ENCODE results near the gene TMEM43.

GRCh38 chr3:14158370-14158769 lies 33.5 kb downstream of the TMEM43 start:
- TF ChIP-seq CTCF (IDR thresholded peaks at IDR 0.05): no peak
- no peak for TF ChIP-seq POLR2A (IDR thresholded peaks at IDR 0.05)
- no peak for TF ChIP-seq EP300 (IDR thresholded peaks at IDR 0.05)
